Activated CD4-positive, alpha-beta T cell treated with anti-CD3 and anti-CD28 coated beads, Interleukin-2, amount 10 ng/mL, durations not matched to agents 7 days and 5 days (primary cell): Measurements from ENCODE around the gene SLC2A4. TPM values are rescaled to one million over a fixed set of nuclear protein-coding genes. Genes with fewer than 3 reads are reported as not detected.
"Not testable (repeated sequence)": the region's sequence is repeated elsewhere in the genome, so short reads cannot be mapped to it uniquely, and the experiment has no call there.

Source experiments
- CTCF ChIA-PET: fragments of 350-600 bp; sonication (Branson Sonifier 250); formaldehyde crosslinking; loops from one replicate; lab custom pipeline; 2021; ENCODE audit warnings: antibody characterized with exemption; lab: Charles Lee
- POLR2A ChIA-PET: fragments of 350-600 bp; sonication (Branson Sonifier 250); formaldehyde crosslinking; loops from one replicate; lab custom pipeline; 2021; ENCODE audit warnings: antibody characterized with exemption; lab: Charles Lee
- DNase-seq: peaks from one replicate; pipeline ENCODE4 v3.0.0-alpha.2; 2020
- H3K27ac Mint-ChIP-seq: one replicate; pipeline ENCODE4 v1.8.0; 2021; ENCODE audit warnings: mild to moderate bottlenecking, moderate library complexity, mixed read lengths
- H3K27me3 Mint-ChIP-seq: one replicate; pipeline ENCODE4 v1.8.0; 2021; ENCODE audit warnings: mixed read lengths
- H3K36me3 Mint-ChIP-seq: one replicate; pipeline ENCODE4 v1.8.0; 2021; ENCODE audit warnings: low read depth, mixed read lengths
- H3K4me1 Mint-ChIP-seq: one replicate; pipeline ENCODE4 v1.8.0; 2021; ENCODE audit warnings: mixed read lengths
- H3K4me3 Mint-ChIP-seq: one replicate; pipeline ENCODE4 v1.8.0; 2021; ENCODE audit warnings: mild to moderate bottlenecking, moderate library complexity, mixed read lengths
- H3K9me3 Mint-ChIP-seq: one replicate; pipeline ENCODE4 v1.8.0; 2021; ENCODE audit warnings: mixed read lengths
- total RNA-seq, 2 experiments: library from RNA; stranded (reverse); gene quantifications; one replicate each; pipeline ENCODE4 v1.2.3, GENCODE V29; 2021

Gene SLC2A4
- total RNA-seq, 2 experiments from 2014 or later = not detected

GRCh38 chr17:7334938-7335538 is 53.5 kb downstream of the SLC2A4 start:
- Mint-ChIP-seq H3K9me3 (no peaks in the 10 kb centered on the region), H3K4me1 (peaks cover 66% of the 10 kb centered on the region), H3K36me3 (peaks cover 23% of the 10 kb centered on the region), H3K4me3 (peak overlapping the region; percentile 91), H3K27me3 (no peaks in the 10 kb centered on the region), H3K27ac (peak overlapping the region; percentile 97)
- ChIA-PET POLR2A (no interaction called here), CTCF (interaction anchor here (0.9 to 3.4 kb wide), 7 partner anchors 10 to 225 kb away, joined by 3 to 29 read pairs (median 5); partner anchors contain the start of genes KCTD11 and TMEM95)
- DNase-seq = no peak

DNA sequence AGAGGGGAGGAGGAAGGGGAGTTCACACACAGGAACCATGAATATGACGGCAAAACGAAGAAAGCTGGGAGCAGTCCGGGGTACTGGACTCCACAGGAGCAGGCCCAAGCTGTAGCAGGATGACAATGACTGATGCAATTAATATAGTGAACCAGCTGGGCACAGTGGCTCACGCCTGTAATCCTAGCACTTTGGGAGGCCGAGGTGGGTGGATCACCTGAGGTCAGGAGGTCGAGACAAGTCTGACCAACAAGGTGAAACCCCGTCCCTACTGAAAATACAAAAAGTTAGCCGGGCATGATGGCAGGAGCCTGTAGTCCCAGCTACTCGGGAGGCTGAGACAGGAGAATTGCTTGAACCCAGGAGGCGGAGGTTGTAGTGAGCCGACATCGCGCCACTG is 54.2 kb downstream of the SLC2A4 start:
- not testable (repeated sequence) for H3K9me3 Mint-ChIP-seq, H3K27me3 Mint-ChIP-seq, DNase-seq
- ChIA-PET CTCF (interaction anchor here (0.7 to 3.7 kb wide), 11 partner anchors 9 to 225 kb away, joined by 3 to 29 read pairs (median 6); partner anchors contain the start of genes KCTD11 and TMEM95), POLR2A (interaction anchor here (0.7 to 1.1 kb wide), 3 partner anchors 15 to 238 kb away, joined by 3 to 5 read pairs (median 4); no protein-coding TSS in a partner anchor)
- Mint-ChIP-seq H3K36me3 (peaks cover 27% of the 10 kb centered on the region), H3K4me3 (peak overlapping the region; percentile 91), H3K4me1 (peaks cover 66% of the 10 kb centered on the region), H3K27ac (peak overlapping the region; percentile 97)

DNA sequence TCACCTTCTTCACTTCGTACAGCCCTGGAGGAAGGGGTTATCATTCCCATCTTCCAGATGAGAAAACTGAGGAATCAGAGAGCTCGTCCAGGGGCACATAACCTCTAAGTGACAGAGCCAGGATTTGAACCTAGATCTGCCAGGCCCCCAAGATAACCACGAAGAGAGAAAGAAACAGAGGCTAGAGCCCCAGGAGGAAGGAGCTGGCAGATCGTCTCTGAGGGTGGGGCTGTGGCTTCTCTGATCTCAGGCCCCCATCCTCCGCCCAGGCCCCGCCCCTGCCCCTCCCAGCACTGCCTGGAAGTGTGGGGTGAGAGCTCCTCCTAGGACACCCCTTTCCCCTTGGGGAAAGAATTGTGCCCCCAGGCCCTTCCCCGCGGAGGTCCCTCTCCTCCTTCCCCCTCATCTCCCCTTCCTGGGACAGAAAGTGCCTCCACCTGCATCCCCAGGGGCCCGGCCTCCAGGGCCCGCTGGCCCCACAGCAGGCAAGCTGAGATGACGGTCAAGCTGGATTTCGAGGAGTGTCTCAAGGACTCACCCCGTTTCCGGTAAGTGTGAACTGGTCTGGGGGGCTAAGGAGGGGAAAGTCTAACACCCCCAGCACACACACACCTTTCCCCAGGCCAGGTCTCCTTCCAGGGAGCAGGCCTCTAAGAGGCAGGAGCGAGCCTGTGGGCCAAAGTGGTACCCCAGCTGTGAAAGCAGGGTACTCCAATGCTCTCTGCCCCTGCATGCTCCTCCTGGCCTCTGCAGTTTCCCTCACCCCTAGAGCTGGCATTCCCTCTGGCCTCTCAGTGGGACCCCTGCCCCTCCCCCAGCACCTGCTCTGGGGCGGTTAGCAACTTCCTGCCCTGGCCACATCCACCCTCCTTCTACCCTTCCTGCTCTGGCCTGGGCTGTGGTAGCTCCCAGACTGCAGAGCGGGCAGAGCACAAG is 55.0 kb downstream of the SLC2A4 start, which contains the start of gene ACAP1:
Gene ACAP1 (plus strand): TSS at position 290 of the 936 bp plus-strand sequence. CDS start 206 bp downstream, at position 496.
- Mint-ChIP-seq H3K36me3 (peaks cover 30% of the 10 kb centered on the region), H3K27me3 (no peaks in the 10 kb centered on the region), H3K4me3 (peak within 1 kb of the TSS; percentile 91), H3K27ac (peak within 1 kb of the TSS; percentile 97), H3K4me1 (peaks cover 66% of the 10 kb centered on the region), H3K9me3 (no peaks in the 10 kb centered on the region)
- DNase-seq = peak; percentile 94
- ChIA-PET POLR2A (interaction anchor here (0.6 to 1.2 kb wide), 7 partner anchors 11 to 870 kb away, joined by 3 to 5 read pairs (median 3); no protein-coding TSS in a partner anchor), CTCF (interaction anchor here (0.7 to 3.7 kb wide), 17 partner anchors 10 to 352 kb away, joined by 3 to 29 read pairs (median 4); partner anchors contain the start of genes GPS2, KCTD11, TMEM95 and WRAP53)

GRCh38 chr17:7337600-7337999 is 56.1 kb downstream of the SLC2A4 start:
- peaks cover 39% of the 10 kb centered on the region for H3K36me3 Mint-ChIP-seq
- CTCF ChIA-PET = interaction anchor here (0.6 to 3.7 kb wide), 14 partner anchors 11 to 351 kb away, joined by 3 to 29 read pairs (median 4); partner anchors contain the start of genes GPS2, KCTD11, TMEM95 and WRAP53

More at GRCh38 chr17:7337600-7337999, 56.1 kb downstream of the SLC2A4 start:
- H3K27me3 Mint-ChIP-seq, H3K9me3 Mint-ChIP-seq, POLR2A ChIA-PET, DNase-seq: not testable (repeated sequence)
- H3K27ac Mint-ChIP-seq = peak overlapping the region; percentile 97
- peak overlapping the region; percentile 91 for H3K4me3 Mint-ChIP-seq
- H3K4me1 Mint-ChIP-seq = peaks cover 60% of the 10 kb centered on the region

Other genes with a start within 250 kb of the SLC2A4 start
- 10 to 100 TPM; 18.0 to 19.1 TPM for gene SLC16A13, start 245.7 kb upstream of the SLC2A4 start, total RNA-seq
- not detected for gene SLC16A11, start 237.6 kb upstream of the SLC2A4 start, total RNA-seq
- gene CLEC10A, start 201.5 kb upstream of the SLC2A4 start, total RNA-seq = not detected
- not detected for gene ASGR2, start 166.9 kb upstream of the SLC2A4 start, total RNA-seq
- gene ASGR1, start 102.3 kb upstream of the SLC2A4 start, total RNA-seq = under 1 TPM; 0.29 to 0.62 TPM
- 1 to 10 TPM; 9.4 to 9.5 TPM for gene DLG4, start 61.9 kb upstream of the SLC2A4 start, total RNA-seq
- gene ACADVL, start 61.8 kb upstream of the SLC2A4 start, total RNA-seq = 100 to 1,000 TPM; 338 to 370 TPM
- gene DVL2, start 47.2 kb upstream of the SLC2A4 start, total RNA-seq = 10 to 100 TPM; 53.2 TPM
- gene PHF23, start 42.3 kb upstream of the SLC2A4 start, total RNA-seq = 10 to 100 TPM; 55.9 to 59.2 TPM
- 100 to 1,000 TPM; 256 to 279 TPM for gene GABARAP, start 39.3 kb upstream of the SLC2A4 start, total RNA-seq
- 100 to 1,000 TPM; 168 to 183 TPM for gene CTDNEP1, start 30.0 kb upstream of the SLC2A4 start, total RNA-seq
- 10 to 100 TPM; 41.7 to 42.4 TPM for gene ELP5, start 29.5 kb upstream of the SLC2A4 start, total RNA-seq
- gene CLDN7, start 19.2 kb upstream of the SLC2A4 start, total RNA-seq = under 1 TPM in 1 of 2 experiments, not detected in 1; 0.29 TPM
- under 1 TPM; 0.55 to 0.83 TPM for gene YBX2, start 12.9 kb downstream of the SLC2A4 start, total RNA-seq
- 100 to 1,000 TPM; 470 to 502 TPM for gene EIF5A, start 25.9 kb downstream of the SLC2A4 start, total RNA-seq
- gene GPS2, start 33.6 kb downstream of the SLC2A4 start, total RNA-seq = 100 to 1,000 TPM in 1 of 2 experiments, 10 to 100 TPM in 1; 85.9 to 105 TPM
- 10 to 100 TPM; 34.7 to 38.1 TPM for gene NEURL4, start 47.6 kb downstream of the SLC2A4 start, total RNA-seq
- gene ACAP1, start 54.8 kb downstream of the SLC2A4 start, total RNA-seq = 100 to 1,000 TPM; 727 to 775 TPM
- 10 to 100 TPM; 11.2 to 12.5 TPM for gene KCTD11, start 70.4 kb downstream of the SLC2A4 start, total RNA-seq
- gene TMEM95, start 73.4 kb downstream of the SLC2A4 start, total RNA-seq = under 1 TPM in 1 of 2 experiments, not detected in 1; 0.23 TPM
- gene TNK1, start 99.4 kb downstream of the SLC2A4 start, total RNA-seq = 1 to 10 TPM; 1.5 to 2.1 TPM
- 100 to 1,000 TPM; 151 to 161 TPM for gene PLSCR3, start 112.8 kb downstream of the SLC2A4 start, total RNA-seq
- 10 to 100 TPM; 47.2 to 48.3 TPM for gene TMEM256, start 122.4 kb downstream of the SLC2A4 start, total RNA-seq
- gene NLGN2, start 126.1 kb downstream of the SLC2A4 start, total RNA-seq = 1 to 10 TPM in 1 of 2 experiments, under 1 TPM in 1; 0.89 to 1.4 TPM
- gene SPEM1, start 138.6 kb downstream of the SLC2A4 start, total RNA-seq = not detected
- not detected for gene SPEM2, start 143.9 kb downstream of the SLC2A4 start, total RNA-seq
- not detected for gene SPEM3, start 147.1 kb downstream of the SLC2A4 start, total RNA-seq
- 10 to 100 TPM; 16.7 to 18.1 TPM for gene TMEM102, start 153.7 kb downstream of the SLC2A4 start, total RNA-seq
- gene FGF11, start 157.8 kb downstream of the SLC2A4 start, total RNA-seq = 1 to 10 TPM; 6.8 to 9.4 TPM
- 10 to 100 TPM; 18.8 to 19.2 TPM for gene CHRNB1, start 163.3 kb downstream of the SLC2A4 start, total RNA-seq
- 10 to 100 TPM; 25.8 to 28.4 TPM for gene ZBTB4, start 197.9 kb downstream of the SLC2A4 start, total RNA-seq
- not detected for gene SLC35G6, start 199.7 kb downstream of the SLC2A4 start, total RNA-seq
- 100 to 1,000 TPM; 175 to 201 TPM for gene POLR2A, start 202.6 kb downstream of the SLC2A4 start, total RNA-seq